SK-N-SH treated with all-trans-retinoic acid at 6 μM for 48 hours (cell line): ENCODE data around the gene RASA3.
A peak's percentile ranks its signal among the peaks of the same experiment; 100 is the strongest.

Source experiments
- ATAC-seq: fragments of 200-7000 bp; cut with Tn5 transposase; 3 replicates; pipeline ENCODE4 v1.9.1; 2020; ENCODE audit warnings: mild to moderate bottlenecking, moderate library complexity
- ARNTL ChIP-seq: fragments of 450-650 bp; formaldehyde crosslinking; IDR thresholded peaks from 2 replicates; pipeline ENCODE4 v1.5.0; 2020; ENCODE audit warnings: low read depth, mild to moderate bottlenecking, moderate library complexity, borderline replicate concordance
- BACH2 ChIP-seq: fragments of 250-450 bp; sonication (Bioruptor Pico); IDR thresholded peaks from 2 replicates; pipeline ENCODE4 v1.9.0; 2021; ENCODE audit warnings: mild to moderate bottlenecking, borderline replicate concordance
- CSDC2 ChIP-seq: fragments of 250-450 bp; sonication (Bioruptor Pico); IDR thresholded peaks from 2 replicates; pipeline ENCODE4 v1.5.0; 2020; ENCODE audit warnings: mild to moderate bottlenecking, moderate library complexity
- GLIS3 ChIP-seq: fragments of 250-450 bp; sonication (Bioruptor Pico); IDR thresholded peaks from 2 replicates; pipeline ENCODE4 v1.5.0; 2020; ENCODE audit warnings: mild to moderate bottlenecking, moderate library complexity
- ISL1 ChIP-seq: fragments of 250-450 bp; sonication (Bioruptor Pico); IDR thresholded peaks from 2 replicates; pipeline ENCODE4 v2.1.2; 2022; ENCODE audit warnings: mild to moderate bottlenecking, moderate library complexity
- OSR1 ChIP-seq: fragments of 250-450 bp; sonication (Bioruptor Pico); IDR thresholded peaks from 2 replicates; pipeline ENCODE4 v1.8.0; 2022; ENCODE audit warnings: moderate library complexity, mild to moderate bottlenecking, inconsistent platforms
- RARB ChIP-seq: fragments of 250-450 bp; sonication (Bioruptor Pico); IDR thresholded peaks from 2 replicates; pipeline ENCODE4 v1.8.0; 2021; ENCODE audit warnings: mild to moderate bottlenecking, moderate library complexity
- TCF4 ChIP-seq: fragments of 250-450 bp; sonication (Bioruptor Pico); IDR thresholded peaks from 2 replicates; pipeline ENCODE4 v1.8.0; 2021; ENCODE audit warnings: mild to moderate bottlenecking, moderate library complexity, borderline replicate concordance
- TOX ChIP-seq: fragments of 250-450 bp; sonication (Bioruptor Pico); IDR thresholded peaks from 2 replicates; pipeline ENCODE4 v1.8.0; 2021; ENCODE audit warnings: mild to moderate bottlenecking, moderate library complexity, borderline replicate concordance
- ZC3H10 ChIP-seq: fragments of 250-450 bp; sonication (Bioruptor Pico); IDR thresholded peaks from 2 replicates; pipeline ENCODE4 v1.5.1; 2021; ENCODE audit warnings: mild to moderate bottlenecking, moderate library complexity
- ZFP3 ChIP-seq: fragments of 250-450 bp; sonication (Bioruptor Pico); IDR thresholded peaks from 2 replicates; pipeline ENCODE4 v1.5.0; 2020; ENCODE audit warnings: mild to moderate bottlenecking, moderate library complexity
- ZNF565 ChIP-seq: fragments of 450-650 bp; formaldehyde crosslinking; conservative IDR thresholded peaks from 2 replicates; pipeline ENCODE4 v1.5.0; 2020; ENCODE audit warnings: low read depth, mild to moderate bottlenecking, moderate library complexity
- ZNF70 ChIP-seq: fragments of 450-650 bp; formaldehyde crosslinking; IDR thresholded peaks from 2 replicates; pipeline ENCODE4 v1.5.0; 2020; ENCODE audit warnings: mild to moderate bottlenecking, moderate library complexity
- ZNF8 ChIP-seq: fragments of 450-650 bp; formaldehyde crosslinking; IDR thresholded peaks from 2 replicates; pipeline ENCODE4 v1.5.0; 2020; ENCODE audit warnings: mild to moderate bottlenecking, moderate library complexity
- TF ChIP-seq, protein P1 (sequence below): fragments of 250-450 bp; sonication (Bioruptor Pico); IDR thresholded peaks from 2 replicates; pipeline ENCODE4 v1.8.0; 2021; ENCODE audit warnings: low read depth, mild to moderate bottlenecking, moderate library complexity, borderline replicate concordance
- TF ChIP-seq, protein P2 (sequence below): fragments of 250-450 bp; sonication (Bioruptor Pico); IDR thresholded peaks from 2 replicates; pipeline ENCODE4 v1.5.1; 2021; ENCODE audit warnings: mild to moderate bottlenecking, moderate library complexity
- TF ChIP-seq, protein P3 (sequence below): fragments of 250-450 bp; sonication (Bioruptor Pico); IDR thresholded peaks from 2 replicates; pipeline ENCODE4 v1.8.0; 2020; ENCODE audit warnings: mild to moderate bottlenecking, moderate library complexity, borderline replicate concordance
- TF ChIP-seq, protein P4 (sequence below): fragments of 250-450 bp; sonication (Bioruptor Pico); IDR thresholded peaks from 2 replicates; pipeline ENCODE4 v1.5.0; 2020; ENCODE audit warnings: mild to moderate bottlenecking, moderate library complexity
- TF ChIP-seq, protein P5 (sequence below): fragments of 250-450 bp; sonication (Bioruptor Pico); IDR thresholded peaks from 2 replicates; pipeline ENCODE4 v1.5.1; 2020; ENCODE audit warnings: low read depth, mild to moderate bottlenecking, moderate library complexity

The RASA3 gene

DNA sequence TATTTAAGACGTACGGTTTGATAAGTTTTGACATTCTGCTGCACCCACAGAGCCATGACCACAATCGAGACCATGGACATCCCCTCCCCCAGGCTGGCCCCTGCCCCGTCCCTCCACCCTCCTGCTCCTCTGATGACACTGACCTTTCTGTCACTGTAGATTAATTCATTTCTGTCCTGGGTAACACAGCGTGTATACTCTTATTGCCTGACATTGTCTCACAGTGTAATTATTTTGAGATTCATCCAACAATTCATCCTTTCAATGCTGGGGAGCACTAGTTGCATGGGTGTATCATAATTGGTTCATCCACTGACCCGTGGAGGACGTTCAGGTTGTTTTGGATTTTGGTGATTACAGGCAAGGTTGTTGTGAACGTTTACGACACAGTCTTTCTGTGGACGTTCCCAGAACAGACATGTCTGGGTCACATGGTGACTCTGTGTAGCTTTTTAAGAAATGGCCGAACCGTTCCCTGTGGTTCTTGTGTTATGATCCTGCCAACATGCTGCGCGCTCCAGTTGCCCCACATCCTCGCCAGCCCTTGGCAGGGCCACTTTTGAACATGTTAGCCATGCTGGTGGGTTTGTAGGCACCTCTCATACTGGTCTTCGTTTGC lies 200.5 kb downstream of the RASA3 start:
- TF ChIP-seq ZNF70 (CRISPR knock-in tag), result no peak
- TF ChIP-seq, protein P1, sequence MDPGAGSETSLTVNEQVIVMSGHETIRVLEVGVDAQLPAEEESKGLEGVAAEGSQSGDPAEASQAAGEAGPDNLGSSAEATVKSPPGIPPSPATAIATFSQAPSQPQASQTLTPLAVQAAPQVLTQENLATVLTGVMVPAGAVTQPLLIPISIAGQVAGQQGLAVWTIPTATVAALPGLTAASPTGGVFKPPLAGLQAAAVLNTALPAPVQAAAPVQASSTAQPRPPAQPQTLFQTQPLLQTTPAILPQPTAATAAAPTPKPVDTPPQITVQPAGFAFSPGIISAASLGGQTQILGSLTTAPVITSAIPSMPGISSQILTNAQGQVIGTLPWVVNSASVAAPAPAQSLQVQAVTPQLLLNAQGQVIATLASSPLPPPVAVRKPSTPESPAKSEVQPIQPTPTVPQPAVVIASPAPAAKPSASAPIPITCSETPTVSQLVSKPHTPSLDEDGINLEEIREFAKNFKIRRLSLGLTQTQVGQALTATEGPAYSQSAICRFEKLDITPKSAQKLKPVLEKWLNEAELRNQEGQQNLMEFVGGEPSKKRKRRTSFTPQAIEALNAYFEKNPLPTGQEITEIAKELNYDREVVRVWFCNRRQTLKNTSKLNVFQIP, result no peak
- TF ChIP-seq ZFP3 (CRISPR knock-in tag), result no peak
- TF ChIP-seq, protein P2, sequence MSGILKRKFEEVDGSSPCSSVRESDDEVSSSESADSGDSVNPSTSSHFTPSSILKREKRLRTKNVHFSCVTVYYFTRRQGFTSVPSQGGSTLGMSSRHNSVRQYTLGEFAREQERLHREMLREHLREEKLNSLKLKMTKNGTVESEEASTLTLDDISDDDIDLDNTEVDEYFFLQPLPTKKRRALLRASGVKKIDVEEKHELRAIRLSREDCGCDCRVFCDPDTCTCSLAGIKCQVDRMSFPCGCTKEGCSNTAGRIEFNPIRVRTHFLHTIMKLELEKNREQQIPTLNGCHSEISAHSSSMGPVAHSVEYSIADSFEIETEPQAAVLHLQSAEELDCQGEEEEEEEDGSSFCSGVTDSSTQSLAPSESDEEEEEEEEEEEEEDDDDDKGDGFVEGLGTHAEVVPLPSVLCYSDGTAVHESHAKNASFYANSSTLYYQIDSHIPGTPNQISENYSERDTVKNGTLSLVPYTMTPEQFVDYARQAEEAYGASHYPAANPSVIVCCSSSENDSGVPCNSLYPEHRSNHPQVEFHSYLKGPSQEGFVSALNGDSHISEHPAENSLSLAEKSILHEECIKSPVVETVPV (CRISPR knock-in tag), result no peak
- TF ChIP-seq ARNTL (CRISPR knock-in tag), result no peak
- no peak for TF ChIP-seq TCF4 (CRISPR knock-in tag)
- TF ChIP-seq RARB, result no peak
- TF ChIP-seq ISL1 (CRISPR knock-in tag), result no peak
- TF ChIP-seq, protein P3, sequence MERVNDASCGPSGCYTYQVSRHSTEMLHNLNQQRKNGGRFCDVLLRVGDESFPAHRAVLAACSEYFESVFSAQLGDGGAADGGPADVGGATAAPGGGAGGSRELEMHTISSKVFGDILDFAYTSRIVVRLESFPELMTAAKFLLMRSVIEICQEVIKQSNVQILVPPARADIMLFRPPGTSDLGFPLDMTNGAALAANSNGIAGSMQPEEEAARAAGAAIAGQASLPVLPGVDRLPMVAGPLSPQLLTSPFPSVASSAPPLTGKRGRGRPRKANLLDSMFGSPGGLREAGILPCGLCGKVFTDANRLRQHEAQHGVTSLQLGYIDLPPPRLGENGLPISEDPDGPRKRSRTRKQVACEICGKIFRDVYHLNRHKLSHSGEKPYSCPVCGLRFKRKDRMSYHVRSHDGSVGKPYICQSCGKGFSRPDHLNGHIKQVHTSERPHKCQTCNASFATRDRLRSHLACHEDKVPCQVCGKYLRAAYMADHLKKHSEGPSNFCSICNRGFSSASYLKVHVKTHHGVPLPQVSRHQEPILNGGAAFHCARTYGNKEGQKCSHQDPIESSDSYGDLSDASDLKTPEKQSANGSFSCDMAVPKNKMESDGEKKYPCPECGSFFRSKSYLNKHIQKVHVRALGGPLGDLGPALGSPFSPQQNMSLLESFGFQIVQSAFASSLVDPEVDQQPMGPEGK (CRISPR knock-in tag), result no peak
- TF ChIP-seq ZC3H10 (CRISPR knock-in tag), result no peak
- TF ChIP-seq GLIS3, result no peak
- TF ChIP-seq TOX, result no peak
- no peak for TF ChIP-seq OSR1 (CRISPR knock-in tag)
- no peak for ATAC-seq

DNA sequence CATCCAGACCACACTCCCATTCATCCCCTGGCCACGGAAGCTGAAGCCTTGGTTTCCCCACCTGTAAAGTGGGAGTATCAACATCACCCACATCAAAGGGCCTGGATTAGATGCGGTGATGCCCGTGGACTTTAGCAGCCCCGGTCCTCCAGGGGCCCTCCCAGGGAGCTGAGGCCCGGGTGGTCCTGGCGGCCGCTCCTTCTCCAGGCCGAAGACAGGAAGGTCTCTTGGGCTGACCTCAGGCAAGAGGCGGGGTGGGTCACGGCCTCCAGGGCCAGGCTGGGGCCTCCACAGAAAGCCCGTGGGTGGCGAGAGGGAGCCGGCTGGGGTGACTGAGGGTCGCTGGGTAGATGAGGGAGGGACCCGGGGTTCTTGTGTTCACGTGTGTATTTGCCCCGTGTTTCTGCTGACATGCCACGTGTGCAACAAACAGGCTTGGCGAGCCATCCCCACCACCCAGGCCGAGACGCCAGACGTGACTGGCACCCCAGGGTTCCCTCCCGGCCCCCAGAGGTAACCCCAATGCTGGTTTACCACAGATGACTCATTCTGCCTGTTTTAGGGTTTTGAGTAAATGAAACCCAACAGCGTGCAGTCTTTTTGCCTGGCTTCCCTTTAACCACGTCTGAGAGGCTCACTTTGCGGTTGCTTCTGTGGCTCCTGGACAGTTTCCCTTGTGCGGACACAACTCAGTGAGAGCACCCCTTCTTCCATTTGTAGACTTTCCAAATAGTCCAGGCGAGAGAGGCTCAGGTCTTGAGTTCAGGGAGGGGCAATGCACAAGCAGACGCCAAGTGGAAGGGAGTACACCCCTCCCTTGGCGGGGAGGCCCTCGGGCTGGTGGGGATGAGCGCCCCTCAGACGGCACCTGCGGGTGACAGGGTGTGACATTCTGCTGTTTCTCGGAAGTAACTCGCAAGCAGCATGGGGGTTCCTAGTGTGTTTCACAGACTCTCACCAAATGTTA lies 201.5 kb downstream of the RASA3 start:
- no peak for ATAC-seq
- TF ChIP-seq ZNF8, result no peak
- TF ChIP-seq, all 23 proteins: peak for 0

DNA sequence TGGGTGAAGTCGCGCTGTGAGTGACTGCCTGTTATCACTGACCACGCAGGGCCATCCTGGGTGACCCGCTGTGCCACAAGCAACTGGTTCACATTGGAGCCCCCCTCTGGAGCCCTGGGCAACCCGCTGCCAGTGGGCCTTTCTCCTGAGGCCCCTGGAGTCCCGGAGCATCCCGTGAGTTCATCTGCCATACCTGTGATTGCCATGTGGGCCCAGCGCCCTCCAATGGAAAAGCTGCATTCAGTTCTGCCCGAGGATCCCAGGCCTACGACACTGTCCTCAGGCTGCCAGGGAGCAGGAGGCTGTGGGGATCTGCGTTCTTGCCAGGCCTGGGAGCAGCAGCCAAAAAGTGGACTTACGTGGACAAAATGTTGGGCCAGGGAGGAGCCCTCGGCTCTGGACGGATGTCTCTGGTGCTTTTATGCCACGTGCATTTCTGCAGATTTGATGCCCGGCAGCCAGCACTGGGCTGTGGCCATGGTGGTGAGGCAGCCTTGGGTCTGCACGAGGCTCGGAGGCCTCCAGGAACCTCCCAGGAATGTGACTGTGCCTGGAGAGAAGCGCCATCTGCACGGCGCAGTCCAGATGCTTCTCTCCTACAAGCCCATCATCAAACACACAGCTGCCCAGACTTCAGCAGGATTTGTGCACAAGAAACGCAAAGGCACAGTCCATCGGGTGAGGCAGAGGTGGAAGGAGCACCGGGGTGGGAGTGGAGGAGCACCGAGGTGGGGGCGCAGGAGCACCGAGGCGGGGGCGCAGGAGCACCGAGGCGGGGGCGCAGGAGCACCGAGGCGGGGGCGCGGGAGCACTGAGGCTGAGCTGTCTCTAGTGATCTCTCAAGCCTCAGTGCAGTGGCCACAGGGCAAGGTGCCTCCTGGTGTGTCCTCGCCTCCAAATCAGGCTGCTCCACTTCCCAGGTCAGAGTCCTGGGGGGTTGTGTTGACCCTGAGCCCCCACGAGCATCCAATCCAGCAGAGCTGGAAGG lies 202.5 kb downstream of the RASA3 start:
- TF ChIP-seq ZNF565, result no peak
- no peak for TF ChIP-seq CSDC2
- TF ChIP-seq, protein P4, sequence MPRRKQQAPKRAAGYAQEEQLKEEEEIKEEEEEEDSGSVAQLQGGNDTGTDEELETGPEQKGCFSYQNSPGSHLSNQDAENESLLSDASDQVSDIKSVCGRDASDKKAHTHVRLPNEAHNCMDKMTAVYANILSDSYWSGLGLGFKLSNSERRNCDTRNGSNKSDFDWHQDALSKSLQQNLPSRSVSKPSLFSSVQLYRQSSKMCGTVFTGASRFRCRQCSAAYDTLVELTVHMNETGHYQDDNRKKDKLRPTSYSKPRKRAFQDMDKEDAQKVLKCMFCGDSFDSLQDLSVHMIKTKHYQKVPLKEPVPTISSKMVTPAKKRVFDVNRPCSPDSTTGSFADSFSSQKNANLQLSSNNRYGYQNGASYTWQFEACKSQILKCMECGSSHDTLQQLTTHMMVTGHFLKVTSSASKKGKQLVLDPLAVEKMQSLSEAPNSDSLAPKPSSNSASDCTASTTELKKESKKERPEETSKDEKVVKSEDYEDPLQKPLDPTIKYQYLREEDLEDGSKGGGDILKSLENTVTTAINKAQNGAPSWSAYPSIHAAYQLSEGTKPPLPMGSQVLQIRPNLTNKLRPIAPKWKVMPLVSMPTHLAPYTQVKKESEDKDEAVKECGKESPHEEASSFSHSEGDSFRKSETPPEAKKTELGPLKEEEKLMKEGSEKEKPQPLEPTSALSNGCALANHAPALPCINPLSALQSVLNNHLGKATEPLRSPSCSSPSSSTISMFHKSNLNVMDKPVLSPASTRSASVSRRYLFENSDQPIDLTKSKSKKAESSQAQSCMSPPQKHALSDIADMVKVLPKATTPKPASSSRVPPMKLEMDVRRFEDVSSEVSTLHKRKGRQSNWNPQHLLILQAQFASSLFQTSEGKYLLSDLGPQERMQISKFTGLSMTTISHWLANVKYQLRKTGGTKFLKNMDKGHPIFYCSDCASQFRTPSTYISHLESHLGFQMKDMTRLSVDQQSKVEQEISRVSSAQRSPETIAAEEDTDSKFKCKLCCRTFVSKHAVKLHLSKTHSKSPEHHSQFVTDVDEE, result no peak
- TF ChIP-seq, protein P5, sequence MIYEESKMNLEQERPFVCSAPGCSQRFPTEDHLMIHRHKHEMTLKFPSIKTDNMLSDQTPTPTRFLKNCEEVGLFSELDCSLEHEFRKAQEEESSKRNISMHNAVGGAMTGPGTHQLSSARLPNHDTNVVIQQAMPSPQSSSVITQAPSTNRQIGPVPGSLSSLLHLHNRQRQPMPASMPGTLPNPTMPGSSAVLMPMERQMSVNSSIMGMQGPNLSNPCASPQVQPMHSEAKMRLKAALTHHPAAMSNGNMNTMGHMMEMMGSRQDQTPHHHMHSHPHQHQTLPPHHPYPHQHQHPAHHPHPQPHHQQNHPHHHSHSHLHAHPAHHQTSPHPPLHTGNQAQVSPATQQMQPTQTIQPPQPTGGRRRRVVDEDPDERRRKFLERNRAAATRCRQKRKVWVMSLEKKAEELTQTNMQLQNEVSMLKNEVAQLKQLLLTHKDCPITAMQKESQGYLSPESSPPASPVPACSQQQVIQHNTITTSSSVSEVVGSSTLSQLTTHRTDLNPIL (CRISPR knock-in tag), result no peak
- no peak for TF ChIP-seq ARNTL (CRISPR knock-in tag)
- TF ChIP-seq, protein P3 (CRISPR knock-in tag), result no peak
- no peak for TF ChIP-seq ZNF70 (CRISPR knock-in tag)
- TF ChIP-seq BACH2 (CRISPR knock-in tag), result no peak
- TF ChIP-seq, protein P2 (CRISPR knock-in tag), result no peak
- TF ChIP-seq ZFP3 (CRISPR knock-in tag), result no peak
- ATAC-seq, result peak; percentile 51
